GM18499 (cell line): Measurements from ENCODE around the gene LRRC45.
"Not testable (repeated sequence)": the region's sequence is repeated elsewhere in the genome, so short reads cannot be mapped to it uniquely, and the experiment has no call there.

Source experiments
- ATAC-seq: cut with Tn5 transposase; IDR thresholded peaks from one replicate; pipeline ENCODE4 v1.9.1; 2021; ENCODE audit warnings: moderate number of reproducible peaks; ENCODE audit not compliant: insufficient read depth, unreplicated experiment

LRRC45 gene

GRCh38 chr17:82022981-82023446 is at the start of gene LRRC45:
Gene LRRC45 (plus strand): TSS chr17:82023305. CDS start chr17:82023644, 339 bp downstream.
- ATAC-seq: peak; percentile 58

GRCh38 chr17:81973432-81973831 is 49.7 kb upstream of the LRRC45 start:
- no peak for ATAC-seq

GRCh38 chr17:81976332-81977210 is 46.5 kb upstream of the LRRC45 start:
- ATAC-seq: no peak

- no peak for ATAC-seq
These were observed 45.8 kb upstream of the LRRC45 start, which contains the start of gene ASPSCR1 for GRCh38 chr17:81977211-81977808. Gene ASPSCR1 (plus strand): TSS chr17:81977629. CDS start chr17:81977647, 18 bp downstream.

GRCh38 chr17:81978524-81979298 is 44.4 kb upstream of the LRRC45 start:
- no peak for ATAC-seq

GRCh38 chr17:81980122-81980521 is 43.0 kb upstream of the LRRC45 start:
- no peak for ATAC-seq

GRCh38 chr17:81980707-81981343 is 42.3 kb upstream of the LRRC45 start:
- no peak for ATAC-seq

- ATAC-seq: not testable (repeated sequence)
These were observed 41.6 kb upstream of the LRRC45 start for GRCh38 chr17:81981511-81981910.

GRCh38 chr17:81983011-81983638 is 40.0 kb upstream of the LRRC45 start:
- no peak for ATAC-seq

GRCh38 chr17:81983639-81984373 is 39.3 kb upstream of the LRRC45 start:
- no peak for ATAC-seq

- no peak for ATAC-seq
These were observed 38.2 kb upstream of the LRRC45 start for GRCh38 chr17:81984773-81985410.

- no peak for ATAC-seq
These were observed 36.5 kb upstream of the LRRC45 start for GRCh38 chr17:81986606-81987005.

GRCh38 chr17:81987161-81987770 is 35.8 kb upstream of the LRRC45 start:
- ATAC-seq: no peak

GRCh38 chr17:81990836-81991683 is 32.0 kb upstream of the LRRC45 start:
- no peak for ATAC-seq

- no peak for ATAC-seq
These were observed 31.3 kb upstream of the LRRC45 start for GRCh38 chr17:81991684-81992305.

- no peak for ATAC-seq
These were observed 30.6 kb upstream of the LRRC45 start for GRCh38 chr17:81992306-81993102.
